ENCODE results near the gene BRSK1.

Gene BRSK1

GRCh38 chr19:55339105-55339888, 55.5 kb downstream of the BRSK1 start, which contains the start of gene KMT5C:
KMT5C (plus strand) TSS chr19:55339876; CDS start chr19:55341937, 2,061 bp downstream.
- peak; percentile 100 for DNase-seq

DNA sequence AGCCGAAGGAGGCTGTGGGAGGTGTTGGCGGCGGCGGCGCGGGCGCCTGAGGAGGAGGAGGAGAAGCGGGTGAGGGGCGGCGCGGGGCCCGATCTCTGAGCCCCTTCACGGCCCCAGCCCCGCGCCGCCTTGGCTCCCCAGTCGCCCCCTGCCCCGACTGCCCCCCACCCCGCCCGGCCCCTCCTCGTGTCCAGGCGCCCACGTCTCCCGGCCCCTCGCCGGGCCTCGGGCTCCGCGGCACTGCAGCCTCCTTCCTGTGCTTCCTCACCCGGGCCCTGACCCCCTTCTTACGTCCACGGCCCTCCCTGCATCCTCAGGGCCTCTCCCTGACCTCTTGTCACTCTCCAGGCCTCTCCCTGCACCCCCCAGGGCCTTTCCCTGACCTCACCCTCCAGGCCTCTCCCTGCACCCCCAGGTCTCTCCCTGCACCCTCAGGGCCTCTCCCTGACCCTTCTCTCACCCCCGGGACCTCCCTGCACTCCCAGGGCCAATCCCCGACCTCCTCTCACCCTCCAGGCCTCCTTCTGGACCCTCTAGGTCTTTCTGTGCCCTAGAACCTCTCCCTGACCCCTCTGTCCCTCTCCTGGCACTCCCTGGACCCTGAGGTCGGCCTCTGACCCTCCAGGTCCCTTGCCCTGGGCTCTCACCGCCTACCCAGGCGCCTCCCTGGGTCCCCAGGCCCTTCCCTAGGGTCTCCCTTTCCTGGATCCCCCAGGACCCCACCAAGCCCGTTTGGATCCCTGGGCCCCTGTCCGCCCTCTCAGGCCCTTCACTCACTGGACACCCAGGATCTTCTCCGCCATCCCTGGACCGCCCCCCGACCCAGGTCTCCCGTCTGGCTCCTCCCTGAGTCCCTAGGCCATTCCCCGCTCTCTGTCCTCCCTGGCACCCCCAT, 56.3 kb downstream of the BRSK1 start:
- DNase-seq, result no peak

GRCh38 chr19:55340784-55341147, 57.0 kb downstream of the BRSK1 start:
- no peak for DNase-seq

- peak; percentile 72 for DNase-seq
Observed at GRCh38 chr19:55341171-55341588, 57.4 kb downstream of the BRSK1 start.

GRCh38 chr19:55341595-55342531, 58.1 kb downstream of the BRSK1 start:
- DNase-seq, result no peak

- no peak for DNase-seq
Observed at GRCh38 chr19:55344444-55344843, 60.6 kb downstream of the BRSK1 start.

GRCh38 chr19:55345101-55345817, 61.5 kb downstream of the BRSK1 start:
- no peak for DNase-seq

DNA sequence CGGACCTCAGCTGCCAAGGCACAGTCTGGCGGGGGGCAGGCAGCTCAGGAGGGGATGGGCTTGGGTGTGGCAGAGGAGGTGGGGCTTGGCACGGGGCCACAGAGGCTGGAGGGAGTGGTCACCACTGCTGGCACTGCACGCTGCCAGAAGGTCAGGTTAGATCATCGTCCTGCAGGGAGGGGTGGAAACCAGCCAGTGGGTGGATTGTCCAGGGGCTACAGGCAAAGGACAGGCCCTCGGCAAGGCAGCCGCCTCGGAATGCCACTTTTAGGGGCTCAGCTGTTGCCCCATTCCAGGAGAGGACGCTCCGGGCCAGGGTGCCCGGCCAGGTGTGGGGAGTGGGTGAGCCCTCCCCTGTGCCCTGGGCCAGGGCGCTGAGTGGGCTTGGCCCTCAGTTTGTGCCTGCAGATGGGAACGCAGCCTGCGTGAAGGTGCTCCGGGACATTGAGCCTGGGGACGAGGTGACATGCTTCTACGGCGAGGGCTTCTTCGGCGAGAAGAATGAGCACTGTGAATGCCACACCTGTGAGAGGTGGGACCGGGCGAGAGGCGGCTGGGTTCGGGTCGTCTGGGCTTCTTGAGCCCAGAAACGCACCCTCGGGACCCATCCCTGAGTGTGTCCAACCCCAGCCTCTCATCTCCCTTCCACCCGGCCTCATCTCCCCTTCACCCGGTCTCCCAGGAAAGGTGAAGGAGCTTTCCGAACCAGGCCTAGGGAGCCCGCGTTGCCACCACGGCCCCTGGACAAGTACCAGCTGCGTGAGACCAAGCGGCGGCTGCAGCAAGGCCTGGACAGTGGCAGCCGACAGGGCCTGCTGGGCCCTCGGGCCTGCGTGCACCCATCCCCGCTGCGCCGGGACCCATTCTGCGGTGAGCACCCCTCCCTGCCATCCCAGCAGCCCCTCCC, 62.3 kb downstream of the BRSK1 start:
- DNase-seq, result no peak

DNA sequence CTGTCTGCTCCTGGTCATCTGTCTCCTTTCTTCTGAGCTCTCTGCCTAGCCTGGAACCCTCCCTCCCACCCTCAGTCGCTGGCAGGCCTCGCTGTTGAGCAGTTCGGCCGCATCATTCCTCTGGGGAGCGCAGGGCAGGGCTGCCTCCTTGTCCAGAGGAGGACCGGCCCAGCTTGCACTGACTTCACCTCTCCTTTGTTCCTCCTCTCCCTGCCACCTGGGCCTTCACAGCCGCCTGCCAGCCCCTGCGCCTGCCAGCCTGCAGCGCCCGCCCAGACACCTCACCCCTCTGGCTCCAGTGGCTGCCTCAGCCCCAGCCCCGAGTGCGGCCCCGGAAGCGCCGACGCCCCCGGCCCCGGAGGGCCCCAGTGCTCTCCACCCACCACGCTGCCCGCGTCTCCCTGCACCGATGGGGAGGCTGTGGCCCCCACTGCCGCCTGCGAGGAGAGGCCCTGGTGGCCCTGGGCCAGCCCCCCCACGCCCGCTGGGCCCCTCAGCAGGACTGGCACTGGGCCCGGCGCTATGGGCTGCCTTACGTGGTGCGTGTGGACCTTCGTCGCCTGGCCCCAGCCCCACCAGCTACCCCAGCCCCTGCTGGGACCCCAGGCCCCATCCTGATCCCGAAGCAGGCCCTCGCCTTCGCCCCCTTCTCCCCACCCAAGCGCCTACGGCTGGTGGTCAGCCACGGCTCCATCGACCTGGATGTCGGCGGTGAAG, 63.1 kb downstream of the BRSK1 start:
- DNase-seq, result no peak

GRCh38 chr19:55347442-55348009, 63.7 kb downstream of the BRSK1 start:
- DNase-seq, result no peak

DNA sequence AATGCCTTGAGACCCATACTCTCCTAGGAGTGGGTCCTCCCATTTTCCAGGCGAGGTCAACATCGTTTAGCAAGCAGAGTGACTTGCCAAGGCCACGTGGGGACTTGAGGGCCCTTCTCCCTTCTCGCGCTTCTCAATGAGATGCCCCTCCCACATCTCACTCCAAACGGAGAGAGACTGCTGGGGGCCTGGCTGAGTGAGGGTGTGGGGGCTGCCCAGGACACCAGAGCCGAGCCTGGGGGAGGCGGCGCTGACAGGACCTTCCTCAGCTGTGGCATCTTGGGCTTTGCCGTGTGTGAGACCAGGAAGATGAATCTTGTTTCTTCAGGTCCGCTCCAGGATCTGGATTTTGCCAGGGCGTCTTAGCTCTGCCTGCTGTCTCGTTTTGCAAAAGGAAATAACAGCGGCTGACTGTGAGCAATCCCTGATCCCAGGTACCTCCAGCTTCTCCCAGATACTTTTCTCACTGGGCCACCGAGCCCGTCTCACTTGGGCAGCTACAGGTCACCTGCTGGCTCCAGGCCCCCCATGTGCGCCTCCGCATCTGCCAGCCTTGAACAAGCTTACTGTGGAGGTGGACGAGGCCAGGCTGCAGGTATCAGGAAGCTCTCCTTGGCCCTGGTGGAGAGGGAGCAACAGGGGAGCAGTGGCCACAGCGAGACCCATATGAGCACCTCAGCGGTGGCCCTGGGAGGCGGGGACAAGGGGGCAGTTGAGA, 64.7 kb downstream of the BRSK1 start:
- no peak for DNase-seq

DNA sequence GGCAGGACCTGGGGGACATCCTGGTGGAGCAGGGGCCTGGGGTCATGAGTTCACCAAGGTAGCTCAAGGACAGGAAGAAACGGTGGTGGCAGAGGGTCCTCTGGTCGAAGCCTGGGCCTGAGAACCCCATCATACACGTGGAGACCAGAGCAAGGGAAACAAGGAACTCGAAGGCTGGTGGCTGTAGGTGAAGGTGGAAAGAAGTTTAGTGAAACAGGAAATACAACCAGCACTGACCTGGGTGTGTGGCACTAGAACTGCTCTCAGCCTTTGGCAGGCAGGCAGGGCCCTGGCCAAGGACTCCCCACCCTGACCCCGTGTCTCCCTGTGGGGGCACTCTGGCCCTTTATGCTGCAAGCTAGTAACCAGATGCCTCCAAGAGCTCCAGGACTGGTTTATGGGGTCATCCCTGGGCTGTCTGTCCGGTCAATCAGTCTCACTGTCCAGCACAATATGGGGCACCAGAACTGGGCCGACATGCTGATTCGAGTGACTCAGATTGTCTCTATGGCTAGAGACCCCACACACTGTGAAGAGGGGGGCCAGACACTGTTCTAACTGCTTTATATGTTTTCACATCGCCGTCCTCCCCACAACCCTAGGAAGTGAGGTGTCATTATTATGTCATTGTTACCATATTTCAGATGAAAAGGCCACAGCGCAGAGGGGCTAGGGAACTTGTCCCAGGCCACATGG, 67.0 kb downstream of the BRSK1 start:
- DNase-seq, result no peak

- DNase-seq, result no peak
Observed at GRCh38 chr19:55352040-55352439, 68.2 kb downstream of the BRSK1 start.

DNA sequence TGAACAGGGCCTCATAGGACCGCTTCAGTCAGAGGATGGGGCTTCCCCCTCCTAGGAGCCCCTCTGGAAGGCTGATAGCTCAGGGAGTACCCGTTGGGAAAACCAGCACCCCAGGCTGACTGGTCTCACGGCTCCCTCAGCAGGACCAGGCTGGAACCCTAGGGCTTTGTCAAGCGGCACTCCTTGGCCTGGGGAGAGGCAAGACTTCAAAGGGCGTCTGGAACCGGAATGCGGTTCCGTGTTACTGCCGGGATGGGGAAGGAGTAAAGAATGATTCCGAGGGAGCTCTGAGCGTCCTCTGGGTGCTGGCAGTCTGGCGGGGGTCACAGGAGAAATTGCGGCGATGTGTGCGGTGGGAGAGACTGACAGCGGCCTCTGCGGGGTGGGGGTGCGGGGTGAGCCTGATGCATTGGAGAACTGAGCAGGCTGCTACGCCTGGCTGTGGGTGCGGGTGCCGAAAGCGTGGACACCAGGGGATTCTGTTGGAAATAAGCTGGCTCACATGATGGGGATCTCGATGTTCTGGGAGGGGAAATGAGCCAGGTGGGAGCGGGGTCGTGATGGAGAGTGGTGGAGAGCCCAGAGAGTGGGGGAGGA, 68.8 kb downstream of the BRSK1 start:
- no peak for DNase-seq

DNA sequence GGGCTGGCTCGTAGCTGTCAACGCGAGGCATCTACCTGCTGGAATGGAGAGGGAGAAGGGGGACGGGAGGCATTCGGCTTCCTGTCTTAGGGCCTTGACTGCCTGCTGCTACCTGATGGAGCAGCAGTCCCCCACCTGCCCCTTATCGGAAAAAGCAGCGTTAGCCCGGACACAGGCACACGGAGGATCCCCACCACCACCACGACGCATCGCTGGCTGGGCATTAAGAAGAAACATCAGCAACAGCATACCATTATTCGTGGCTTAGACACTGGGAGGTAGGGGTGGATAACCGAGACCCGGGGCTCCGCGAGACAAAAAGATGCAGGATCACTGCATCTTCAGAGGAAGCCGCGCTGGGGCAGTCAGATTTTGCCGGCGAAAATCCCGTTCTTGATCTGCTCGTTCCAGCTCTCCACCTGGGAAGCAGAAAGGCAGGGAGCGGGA, 69.6 kb downstream of the BRSK1 start:
- no peak for DNase-seq

DNA sequence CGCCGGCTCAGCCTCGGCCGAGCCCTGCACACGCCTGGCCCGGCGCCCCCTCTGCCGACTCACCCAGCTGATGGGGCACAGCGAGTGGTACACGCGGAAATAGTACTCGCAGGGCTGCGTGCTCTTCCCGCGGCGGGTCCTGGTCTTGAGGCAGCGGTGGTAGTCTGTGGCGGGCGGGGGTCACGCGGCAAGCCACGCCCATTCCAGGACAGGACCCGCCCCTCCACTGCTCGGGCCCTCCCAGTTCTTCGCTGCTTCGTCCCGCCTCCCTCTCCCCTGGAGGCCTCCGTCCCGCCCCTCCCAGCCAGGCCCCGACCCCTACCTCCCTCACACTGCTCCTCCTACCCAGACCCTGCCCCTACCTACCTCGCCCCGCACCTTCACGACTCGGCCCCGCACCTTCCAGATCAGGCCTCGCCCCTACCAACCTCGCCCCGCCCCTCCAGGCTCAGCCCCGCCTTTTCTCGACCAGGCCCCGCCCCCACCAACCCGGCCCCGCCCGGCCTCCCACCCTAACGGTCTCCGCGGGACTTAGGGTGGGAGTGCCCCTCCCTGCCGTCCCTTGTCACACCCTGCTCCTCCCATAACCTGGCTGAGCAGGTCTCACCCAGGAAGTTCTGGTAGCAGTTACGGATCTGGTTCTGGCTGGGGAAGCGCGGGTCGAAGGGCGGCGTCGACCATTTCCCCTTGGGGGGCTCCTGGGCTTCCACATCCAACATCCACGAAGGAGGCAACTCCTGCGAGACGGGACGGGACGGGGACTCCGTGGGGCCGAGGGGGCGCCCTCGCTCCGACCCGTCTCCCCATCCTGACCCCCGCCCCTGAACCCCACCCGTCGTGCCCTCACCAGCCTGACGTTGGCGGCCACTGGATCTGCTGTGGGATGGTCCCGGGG, 70.3 kb downstream of the BRSK1 start:
- DNase-seq, result peak; percentile 23

GRCh38 chr19:55354698-55355212, 71.0 kb downstream of the BRSK1 start, which contains the start of gene COX6B2:
COX6B2 (minus strand) TSS chr19:55354719; CDS start chr19:55354521, 198 bp downstream.
- DNase-seq, result no peak
